Thymus (tissue), 11 donors: ENCODE measurements around the gene MTR. TPM values are rescaled to one million over a fixed set of nuclear protein-coding genes. Genes with fewer than 3 reads are reported as not detected.

Experiments
- DNase-seq, 9 donors: peaks; one replicate each; pipeline ENCODE4 v3.0.0-alpha.2; 2013; ENCODE audit warnings: low spot score in 9 of 9, low read depth in 6 of 9, missing footprints in 1 of 9
- H3K27ac ChIP-seq, 2 donors: one replicate each; pipeline ENCODE4 v1.5.1; 2013; ENCODE audit warnings: control low read depth in 1 of 2, low read depth in 1 of 2, low read length in 1 of 2, mild to moderate bottlenecking in 1 of 2, moderate library complexity in 1 of 2
- H3K27me3 ChIP-seq, 2 donors: one replicate each; pipeline ENCODE4 v1.5.1; 2013; ENCODE audit warnings: low read length in 1 of 2; ENCODE audit not compliant: control insufficient read depth in 2 of 2, insufficient read depth in 1 of 2
- H3K36me3 ChIP-seq, 2 donors: one replicate each; pipeline ENCODE4 v1.5.1; 2013; ENCODE audit warnings: low read length in 1 of 2, mild to moderate bottlenecking in 1 of 2, moderate library complexity in 1 of 2; ENCODE audit not compliant: control insufficient read depth in 2 of 2, insufficient read depth in 2 of 2
- H3K4me1 ChIP-seq, 2 donors: one replicate each; pipeline ENCODE4 v1.5.1; 2013; ENCODE audit warnings: low read length in 2 of 2; ENCODE audit not compliant: control insufficient read depth in 2 of 2, insufficient read depth in 2 of 2
- H3K4me3 ChIP-seq, 2 donors: one replicate each; pipeline ENCODE4 v1.5.1; 2013; ENCODE audit warnings: low read length in 2 of 2, control low read depth in 1 of 2, mild to moderate bottlenecking in 1 of 2
- H3K9me3 ChIP-seq, 2 donors: one replicate each; pipeline ENCODE4 v1.5.1; 2013; ENCODE audit warnings: low read length in 1 of 2, mild to moderate bottlenecking in 1 of 2; ENCODE audit not compliant: control insufficient read depth in 2 of 2, insufficient read depth in 1 of 2
- WGBS: extraction: QIAGEN DNeasy Blood & Tissue Kit; methylation state at CpG from one replicate; pipeline ENCODE4 v1.1.7; 2013; 5-methylcytosine and 5-hydroxymethylcytosine counted together
- polyA plus RNA-seq: library from polyadenylated mRNA; stranded (reverse); fragments of 200-250 nt; gene quantifications from one replicate; pipeline ENCODE4 v1.2.3, GENCODE V29; 2013
- total RNA-seq: library from RNA; stranded (reverse); fragments of 120-200 nt; gene quantifications from one replicate; pipeline ENCODE4 v1.2.4, GENCODE V29; 2013
- donor health status: healthy.

The MTR gene
- total and polyA plus RNA-seq, 2 donors: 12.5 to 25.0 TPM

DNA sequence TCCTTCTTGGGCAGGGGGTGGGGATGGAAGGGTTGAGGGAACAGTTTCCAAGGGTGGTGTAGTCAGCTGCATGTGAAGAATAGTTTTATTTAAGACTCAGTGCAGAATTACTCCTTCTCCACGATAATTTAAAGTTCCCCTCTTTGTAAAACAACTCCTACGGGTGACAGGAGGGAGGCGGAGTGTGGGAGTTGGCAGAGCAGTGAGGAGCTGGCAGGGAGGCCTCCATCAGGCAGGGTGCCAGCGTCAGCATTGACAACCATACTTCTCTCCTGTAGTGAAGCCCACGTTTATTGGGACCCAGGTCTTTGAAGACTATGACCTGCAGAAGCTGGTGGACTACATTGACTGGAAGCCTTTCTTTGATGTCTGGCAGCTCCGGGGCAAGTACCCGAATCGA, 93.8 kb downstream of the MTR start:
- no peaks in the 10 kb centered on the region for H3K27me3 ChIP-seq
- DNase-seq: no peak
- H3K4me1 ChIP-seq: no peaks in the 10 kb centered on the region
- H3K9me3 ChIP-seq: no peaks in the 10 kb centered on the region
- peaks cover 52 to 72% of the 10 kb centered on the region in 2 donors for H3K36me3 ChIP-seq
- no peak overlapping the region for H3K4me3 ChIP-seq
- WGBS: 97% methylated on average over 8 of the region's 8 CpGs
- no peak overlapping the region for H3K27ac ChIP-seq

DNA sequence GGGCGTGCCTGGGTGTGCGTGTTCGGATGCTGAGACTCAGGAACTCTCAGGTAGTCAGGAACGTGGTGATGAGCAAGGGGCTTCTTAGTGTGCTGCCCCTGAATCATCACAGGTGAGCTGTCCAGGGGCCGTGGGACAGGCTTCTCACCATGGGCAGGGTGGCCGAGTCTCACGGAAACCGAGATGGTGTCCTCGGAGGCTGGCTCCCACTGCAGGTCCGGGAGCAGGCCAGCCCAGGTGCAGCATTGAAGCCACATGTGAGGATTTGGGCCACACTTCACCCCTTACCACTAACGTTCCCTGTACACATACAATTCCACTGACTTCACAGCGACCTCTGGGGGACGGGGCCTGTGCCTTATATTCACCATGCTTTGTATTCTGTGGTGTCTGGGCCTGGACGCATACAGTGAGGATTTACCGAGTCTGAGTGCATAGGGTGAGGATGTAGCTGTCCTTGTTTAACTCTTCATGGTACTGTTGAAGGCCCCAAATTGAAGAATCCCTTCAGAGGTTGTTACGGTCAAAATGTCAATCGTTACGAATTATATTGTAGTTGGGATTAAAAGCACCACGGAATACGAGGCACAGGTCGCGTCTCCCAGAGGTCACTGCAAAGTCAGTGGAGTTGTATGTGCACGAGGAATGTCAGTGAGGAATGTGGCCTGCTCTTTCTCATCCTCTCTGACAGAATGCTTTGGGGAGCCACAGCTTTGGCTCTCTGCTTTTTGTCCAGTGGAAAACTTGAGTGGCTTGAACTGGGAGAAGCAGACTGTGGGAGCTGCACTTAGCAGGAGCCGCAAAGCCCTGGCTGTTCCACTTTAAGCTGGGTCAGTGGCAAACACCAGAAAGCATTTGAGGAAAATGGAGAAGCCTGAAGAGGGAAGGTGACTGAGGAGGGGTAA, 95.3 kb downstream of the MTR start:
- no peak overlapping the region for H3K27ac ChIP-seq
- DNase-seq: no peak
- peaks cover 60 to 77% of the 10 kb centered on the region in 2 donors for H3K36me3 ChIP-seq

DNA sequence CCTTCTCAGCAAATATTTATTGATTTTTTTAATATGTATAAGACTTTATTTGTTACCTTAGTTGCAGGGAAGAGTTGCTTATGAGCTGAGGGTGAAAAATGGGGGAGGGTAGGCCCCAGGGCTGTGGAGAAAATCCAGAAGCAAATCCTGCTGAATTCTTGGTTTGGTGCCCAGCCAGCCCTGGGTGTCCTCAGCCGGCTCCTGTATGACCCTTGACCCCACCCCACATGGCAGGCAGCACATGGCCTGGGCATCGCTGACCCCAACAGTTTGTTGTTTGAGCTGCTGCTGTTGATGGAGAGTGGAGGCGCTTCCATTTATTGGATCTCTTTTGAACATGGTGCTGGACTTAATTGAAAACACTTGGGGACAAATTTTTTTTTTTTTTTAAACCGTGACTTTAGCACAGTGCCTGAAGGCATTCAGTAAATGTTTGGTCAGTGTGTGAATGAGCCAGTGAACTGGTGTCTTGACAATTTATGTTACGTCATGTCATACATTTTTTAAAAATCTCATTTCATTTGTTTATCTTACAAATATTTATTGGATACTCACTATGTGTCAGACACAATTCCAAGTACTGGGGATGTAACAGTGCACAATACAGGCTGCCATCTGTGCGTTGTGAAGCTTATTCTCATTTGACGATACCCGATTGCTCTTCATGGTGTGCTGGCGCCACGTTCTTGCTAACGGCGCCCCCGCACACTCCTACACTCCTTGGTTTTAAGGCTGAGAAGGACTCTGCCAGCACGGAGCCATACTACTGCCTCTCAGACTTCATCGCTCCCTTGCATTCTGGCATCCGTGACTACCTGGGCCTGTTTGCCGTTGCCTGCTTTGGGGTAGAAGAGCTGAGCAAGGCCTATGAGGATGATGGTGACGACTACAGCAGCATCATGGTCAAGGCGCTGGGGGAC, 98.8 kb downstream of the MTR start:
- Histone ChIP-seq H3K4me3 (no peak overlapping the region), H3K36me3 (peaks cover 69 to 81% of the 10 kb centered on the region in 2 donors), H3K9me3 (no peaks in the 10 kb centered on the region), H3K4me1 (no peaks in the 10 kb centered on the region), H3K27ac (no peak overlapping the region), H3K27me3 (no peaks in the 10 kb centered on the region)
- 98% methylated on average over 19 of the region's 19 CpGs for WGBS
- DNase-seq: no peak

More for the DNA sequence above, 95.3 kb downstream of the MTR start:
- no peaks in the 10 kb centered on the region for H3K9me3 ChIP-seq
- no peak overlapping the region for H3K4me3 ChIP-seq
- 98% methylated on average over 24 of the region's 24 CpGs for WGBS
- no peaks in the 10 kb centered on the region for H3K27me3 ChIP-seq
- no peaks in the 10 kb centered on the region for H3K4me1 ChIP-seq

DNA sequence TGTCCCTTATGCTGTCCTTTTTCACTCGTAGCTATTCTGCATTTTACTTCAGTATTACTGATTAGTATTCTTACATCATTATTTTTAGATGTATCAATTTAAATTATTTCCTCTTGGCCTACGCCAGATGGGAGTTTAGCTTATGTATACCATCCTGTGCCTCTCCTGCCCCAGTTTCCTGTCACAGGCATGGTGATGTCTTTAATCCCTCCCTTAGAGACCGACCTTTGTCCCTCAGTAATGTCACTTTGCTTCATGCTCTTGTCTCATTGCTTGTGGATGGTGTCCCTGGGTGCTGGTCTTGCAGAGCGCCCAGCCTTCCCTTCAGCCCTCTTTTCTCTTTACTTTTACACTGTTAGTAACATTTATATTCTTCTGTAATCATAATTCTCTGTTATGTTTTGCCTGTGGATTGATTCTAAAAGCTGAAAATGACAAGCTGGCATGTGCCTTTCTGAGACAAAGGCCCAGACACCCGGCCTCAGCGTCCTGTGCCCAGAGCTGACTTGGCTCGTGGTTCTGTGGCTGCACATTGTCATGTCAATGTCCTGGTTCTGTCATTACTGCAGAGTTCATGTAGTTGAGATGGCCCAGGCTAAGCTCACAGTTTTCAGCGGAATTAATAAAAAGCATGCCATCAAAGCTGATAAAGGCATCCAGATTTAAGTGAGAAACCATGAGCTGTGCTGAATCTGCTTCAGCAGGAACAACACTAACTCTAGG, 100.7 kb downstream of the MTR start:
- WGBS: 98% methylated on average over 8 of the region's 8 CpGs
- Histone ChIP-seq H3K4me1 (no peaks in the 10 kb centered on the region), H3K27me3 (no peaks in the 10 kb centered on the region), H3K27ac (no peak overlapping the region), H3K9me3 (no peaks in the 10 kb centered on the region), H3K4me3 (no peak overlapping the region), H3K36me3 (peaks cover 62 to 75% of the 10 kb centered on the region in 2 donors)
- no peak for DNase-seq

DNA sequence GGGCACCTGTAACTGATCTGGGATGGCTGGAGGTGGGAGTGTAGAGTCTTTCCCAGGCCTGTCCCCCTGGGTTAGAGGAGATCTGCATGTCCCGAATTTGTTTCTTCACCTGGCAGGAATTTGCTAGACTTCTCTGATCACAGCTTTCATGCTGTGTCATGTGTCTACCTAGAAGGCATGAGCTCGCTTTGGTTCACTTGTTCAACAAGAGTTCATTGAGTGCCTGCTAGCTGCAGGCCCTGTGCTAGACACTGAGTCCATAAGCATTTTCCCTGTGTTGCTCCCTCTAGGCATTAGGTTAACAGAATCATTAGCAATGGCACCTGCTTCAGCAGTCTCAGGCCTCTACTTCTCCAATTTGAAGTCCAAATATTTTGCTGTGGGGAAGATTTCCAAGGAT, 101.6 kb downstream of the MTR start:
- Histone ChIP-seq H3K27me3 (no peaks in the 10 kb centered on the region), H3K36me3 (peaks cover 56 to 69% of the 10 kb centered on the region in 2 donors), H3K27ac (no peak overlapping the region), H3K4me3 (no peak overlapping the region), H3K4me1 (no peaks in the 10 kb centered on the region), H3K9me3 (no peaks in the 10 kb centered on the region)
- 94% methylated on average over 2 of the region's 2 CpGs for WGBS
- DNase-seq: no peak

DNA sequence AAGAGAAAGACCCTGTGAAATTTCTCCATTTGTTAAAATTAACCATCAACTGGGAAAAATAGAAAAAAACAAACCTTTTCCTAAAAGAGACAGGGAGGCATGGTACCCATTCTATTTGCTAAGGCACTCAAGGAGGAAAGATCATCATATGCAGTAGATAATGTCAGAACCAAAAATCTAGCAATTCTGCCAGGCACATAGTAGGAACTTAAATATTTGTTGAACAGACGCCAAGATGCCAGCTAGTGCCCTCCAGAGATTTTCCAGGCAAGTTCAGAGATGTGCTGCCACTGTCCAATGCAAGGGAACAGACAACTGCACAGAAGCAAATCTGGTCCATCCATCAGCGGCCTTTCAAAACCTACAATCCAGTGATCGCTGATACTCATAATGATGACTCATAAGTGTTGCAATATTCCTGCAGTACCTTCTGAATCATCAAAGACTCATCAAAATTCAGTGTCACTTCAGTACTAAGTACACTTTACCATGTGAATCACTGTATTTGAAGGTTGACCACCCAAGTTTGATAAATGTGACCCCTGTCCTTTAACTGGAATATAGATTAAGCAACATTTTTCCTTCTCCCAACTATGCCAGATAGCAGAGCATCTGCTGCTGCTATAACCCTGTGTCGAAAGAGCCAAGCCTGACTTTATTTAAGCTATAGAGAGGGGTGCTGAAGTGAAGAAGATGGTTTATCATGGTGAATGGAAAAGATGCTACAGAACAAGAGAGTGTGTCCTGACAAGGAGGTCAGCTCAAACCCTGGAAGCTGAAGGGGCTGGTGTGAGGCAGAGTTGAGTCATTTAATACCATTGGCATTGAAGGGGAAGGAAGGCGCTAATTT, 110.0 kb downstream of the MTR start:
- Histone ChIP-seq H3K9me3 (no peaks in the 10 kb centered on the region), H3K4me1 (no peaks in the 10 kb centered on the region), H3K4me3 (no peak overlapping the region), H3K36me3 (peaks cover 5 to 7% of the 10 kb centered on the region in 2 donors), H3K27me3 (no peaks in the 10 kb centered on the region), H3K27ac (no peak overlapping the region)
- no peak for DNase-seq
- 97% methylated on average over 5 of the region's 5 CpGs for WGBS

DNA sequence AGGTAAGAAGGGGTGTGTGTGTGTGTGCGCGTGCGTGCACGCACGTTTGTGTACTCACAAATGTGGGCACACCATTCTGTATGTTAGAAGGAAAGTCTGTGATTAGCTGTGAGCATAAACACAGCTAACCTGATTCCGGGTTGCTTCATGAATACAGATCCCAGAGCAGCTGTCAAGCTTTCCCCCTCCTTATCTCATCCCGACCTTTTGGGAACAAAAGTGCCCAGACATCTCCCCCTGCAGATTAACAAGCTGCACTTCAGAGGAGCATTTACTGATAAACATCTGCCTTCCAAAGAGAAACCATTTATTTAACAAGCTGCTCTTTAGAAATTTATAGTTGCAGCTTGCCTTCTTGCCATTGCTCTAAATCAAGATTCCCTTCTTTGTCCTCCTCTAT, 112.1 kb downstream of the MTR start:
- Histone ChIP-seq H3K9me3 (no peaks in the 10 kb centered on the region), H3K27me3 (no peaks in the 10 kb centered on the region), H3K36me3 (no peaks in the 10 kb centered on the region), H3K27ac (no peak overlapping the region), H3K4me3 (no peak overlapping the region), H3K4me1 (no peaks in the 10 kb centered on the region)
- no peak for DNase-seq
- WGBS: 79% methylated on average over 7 of the region's 7 CpGs

DNA sequence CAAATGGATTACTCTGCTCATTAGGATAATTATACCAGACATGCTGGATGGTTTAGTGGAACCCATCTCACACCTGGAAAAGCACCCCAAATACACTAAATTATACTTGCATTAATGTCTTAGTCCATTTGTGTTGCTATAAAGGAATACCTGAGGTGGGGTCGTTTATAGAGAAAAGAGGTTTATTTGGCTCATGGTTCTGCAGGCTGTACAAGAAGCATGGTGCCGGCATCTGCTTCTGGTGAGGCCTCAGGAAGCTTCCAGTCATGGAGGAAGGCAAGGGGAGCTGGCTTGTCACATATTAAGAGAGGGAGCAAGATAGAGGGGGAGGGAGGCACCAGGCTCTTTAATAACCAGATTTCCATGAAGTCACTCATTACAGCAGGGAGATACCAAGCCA, 113.6 kb downstream of the MTR start:
- no peak overlapping the region for H3K27ac ChIP-seq
- no peaks in the 10 kb centered on the region for H3K9me3 ChIP-seq
- H3K4me1 ChIP-seq: no peaks in the 10 kb centered on the region
- no peaks in the 10 kb centered on the region for H3K36me3 ChIP-seq
- no peak overlapping the region for H3K4me3 ChIP-seq
- DNase-seq: no peak
- H3K27me3 ChIP-seq: no peaks in the 10 kb centered on the region
- 98% methylated on average over 2 of the region's 2 CpGs for whole genome bisulfite sequencing
